Measurements from ENCODE around the gene ARMC7. TPM values are rescaled to one million over a fixed set of nuclear protein-coding genes. Genes with fewer than 3 reads are reported as not detected.

The ARMC7 gene
- total and polyA plus RNA-seq, 2 of the 13 experiments (the other 11 are each of a cell fraction or from before 2014, with no cell fraction given): 3.9 to 4.2 TPM

DNA sequence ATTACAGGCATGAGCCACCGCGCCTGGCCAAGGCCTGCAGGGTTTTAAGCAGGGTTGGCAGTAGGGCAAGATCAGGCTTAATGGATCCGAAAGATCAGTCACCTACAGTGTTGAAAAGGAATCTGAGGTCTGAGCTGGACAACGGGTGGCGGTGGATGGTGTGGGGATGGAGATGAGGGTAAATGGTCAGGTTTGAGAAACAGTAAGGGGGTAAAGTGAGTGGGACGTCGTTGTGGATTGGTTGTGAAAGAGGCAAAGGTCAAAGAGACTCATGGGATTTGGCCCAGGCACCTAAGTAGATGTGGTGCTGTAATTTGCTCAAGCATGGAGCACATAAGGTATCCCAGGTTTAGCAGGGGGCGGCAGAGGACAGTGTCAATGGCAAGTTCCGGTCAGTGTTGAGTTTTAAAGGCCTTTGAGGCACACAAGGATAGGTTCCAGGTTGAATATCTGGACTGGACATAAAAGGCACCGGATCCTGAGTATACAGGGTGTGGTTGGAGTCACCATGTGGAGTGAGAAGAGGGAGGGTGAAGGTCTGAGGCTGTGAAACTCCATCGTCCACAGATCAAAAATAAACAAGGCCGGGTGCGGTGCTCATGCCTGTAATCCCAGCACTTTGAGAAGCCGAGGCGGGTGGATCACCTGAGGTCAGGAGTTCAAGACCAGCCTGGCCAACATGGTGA is 23.1 kb upstream of the ARMC7 start (continued):
- TF ChIP-seq, protein P1, sequence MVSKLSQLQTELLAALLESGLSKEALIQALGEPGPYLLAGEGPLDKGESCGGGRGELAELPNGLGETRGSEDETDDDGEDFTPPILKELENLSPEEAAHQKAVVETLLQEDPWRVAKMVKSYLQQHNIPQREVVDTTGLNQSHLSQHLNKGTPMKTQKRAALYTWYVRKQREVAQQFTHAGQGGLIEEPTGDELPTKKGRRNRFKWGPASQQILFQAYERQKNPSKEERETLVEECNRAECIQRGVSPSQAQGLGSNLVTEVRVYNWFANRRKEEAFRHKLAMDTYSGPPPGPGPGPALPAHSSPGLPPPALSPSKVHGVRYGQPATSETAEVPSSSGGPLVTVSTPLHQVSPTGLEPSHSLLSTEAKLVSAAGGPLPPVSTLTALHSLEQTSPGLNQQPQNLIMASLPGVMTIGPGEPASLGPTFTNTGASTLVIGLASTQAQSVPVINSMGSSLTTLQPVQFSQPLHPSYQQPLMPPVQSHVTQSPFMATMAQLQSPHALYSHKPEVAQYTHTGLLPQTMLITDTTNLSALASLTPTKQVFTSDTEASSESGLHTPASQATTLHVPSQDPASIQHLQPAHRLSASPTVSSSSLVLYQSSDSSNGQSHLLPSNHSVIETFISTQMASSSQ (IDR thresholded peaks at IDR 0.05; ENCODE audit: low read depth): no peak
- TF ChIP-seq, protein P1 (CRISPR knock-in tag; IDR thresholded peaks at IDR 0.05; ENCODE audit: borderline replicate concordance): no peak
- TF ChIP-seq, protein P2, sequence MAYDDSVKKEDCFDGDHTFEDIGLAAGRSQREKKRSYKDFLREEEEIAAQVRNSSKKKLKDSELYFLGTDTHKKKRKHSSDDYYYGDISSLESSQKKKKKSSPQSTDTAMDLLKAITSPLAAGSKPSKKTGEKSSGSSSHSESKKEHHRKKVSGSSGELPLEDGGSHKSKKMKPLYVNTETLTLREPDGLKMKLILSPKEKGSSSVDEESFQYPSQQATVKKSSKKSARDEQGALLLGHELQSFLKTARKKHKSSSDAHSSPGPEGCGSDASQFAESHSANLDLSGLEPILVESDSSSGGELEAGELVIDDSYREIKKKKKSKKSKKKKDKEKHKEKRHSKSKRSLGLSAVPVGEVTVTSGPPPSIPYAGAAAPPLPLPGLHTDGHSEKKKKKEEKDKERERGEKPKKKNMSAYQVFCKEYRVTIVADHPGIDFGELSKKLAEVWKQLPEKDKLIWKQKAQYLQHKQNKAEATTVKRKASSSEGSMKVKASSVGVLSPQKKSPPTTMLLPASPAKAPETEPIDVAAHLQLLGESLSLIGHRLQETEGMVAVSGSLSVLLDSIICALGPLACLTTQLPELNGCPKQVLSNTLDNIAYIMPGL (CRISPR knock-in tag; IDR thresholded peaks at IDR 0.05; ENCODE audit: borderline replicate concordance in 1 of 2, low read depth in 1 of 2): no peak
- TF ChIP-seq HHEX (CRISPR knock-in tag; IDR thresholded peaks at IDR 0.05): no peak
- TF ChIP-seq, protein P3, sequence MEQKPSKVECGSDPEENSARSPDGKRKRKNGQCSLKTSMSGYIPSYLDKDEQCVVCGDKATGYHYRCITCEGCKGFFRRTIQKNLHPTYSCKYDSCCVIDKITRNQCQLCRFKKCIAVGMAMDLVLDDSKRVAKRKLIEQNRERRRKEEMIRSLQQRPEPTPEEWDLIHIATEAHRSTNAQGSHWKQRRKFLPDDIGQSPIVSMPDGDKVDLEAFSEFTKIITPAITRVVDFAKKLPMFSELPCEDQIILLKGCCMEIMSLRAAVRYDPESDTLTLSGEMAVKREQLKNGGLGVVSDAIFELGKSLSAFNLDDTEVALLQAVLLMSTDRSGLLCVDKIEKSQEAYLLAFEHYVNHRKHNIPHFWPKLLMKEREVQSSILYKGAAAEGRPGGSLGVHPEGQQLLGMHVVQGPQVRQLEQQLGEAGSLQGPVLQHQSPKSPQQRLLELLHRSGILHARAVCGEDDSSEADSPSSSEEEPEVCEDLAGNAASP (CRISPR knock-in tag; IDR thresholded peaks at IDR 0.05; ENCODE audit: borderline replicate concordance): peak; percentile 71
- TF ChIP-seq, protein P4, sequence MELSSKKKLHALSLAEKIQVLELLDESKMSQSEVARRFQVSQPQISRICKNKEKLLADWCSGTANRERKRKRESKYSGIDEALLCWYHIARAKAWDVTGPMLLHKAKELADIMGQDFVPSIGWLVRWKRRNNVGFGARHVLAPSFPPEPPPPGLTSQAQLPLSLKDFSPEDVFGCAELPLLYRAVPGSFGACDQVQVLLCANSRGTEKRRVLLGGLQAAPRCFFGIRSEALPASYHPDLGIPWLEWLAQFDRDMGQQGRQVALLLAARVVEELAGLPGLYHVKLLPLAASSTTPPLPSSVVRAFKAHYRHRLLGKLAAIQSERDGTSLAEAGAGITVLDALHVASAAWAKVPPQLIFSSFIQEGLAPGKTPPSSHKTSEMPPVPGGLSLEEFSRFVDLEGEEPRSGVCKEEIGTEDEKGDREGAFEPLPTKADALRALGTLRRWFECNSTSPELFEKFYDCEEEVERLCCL (CRISPR knock-in tag; IDR thresholded peaks at IDR 0.05; ENCODE audit: borderline replicate concordance): 0 out of 2 replicates have a peak, but pooled peaks have one; percentile 12
- no peak for TF ChIP-seq TMF1 (CRISPR knock-in tag; IDR thresholded peaks at IDR 0.05; ENCODE audit: low read depth)
- TF ChIP-seq SMARCE1 (IDR thresholded peaks at IDR 0.05; ENCODE audit: borderline replicate concordance): no peak
- TF ChIP-seq, protein P5, sequence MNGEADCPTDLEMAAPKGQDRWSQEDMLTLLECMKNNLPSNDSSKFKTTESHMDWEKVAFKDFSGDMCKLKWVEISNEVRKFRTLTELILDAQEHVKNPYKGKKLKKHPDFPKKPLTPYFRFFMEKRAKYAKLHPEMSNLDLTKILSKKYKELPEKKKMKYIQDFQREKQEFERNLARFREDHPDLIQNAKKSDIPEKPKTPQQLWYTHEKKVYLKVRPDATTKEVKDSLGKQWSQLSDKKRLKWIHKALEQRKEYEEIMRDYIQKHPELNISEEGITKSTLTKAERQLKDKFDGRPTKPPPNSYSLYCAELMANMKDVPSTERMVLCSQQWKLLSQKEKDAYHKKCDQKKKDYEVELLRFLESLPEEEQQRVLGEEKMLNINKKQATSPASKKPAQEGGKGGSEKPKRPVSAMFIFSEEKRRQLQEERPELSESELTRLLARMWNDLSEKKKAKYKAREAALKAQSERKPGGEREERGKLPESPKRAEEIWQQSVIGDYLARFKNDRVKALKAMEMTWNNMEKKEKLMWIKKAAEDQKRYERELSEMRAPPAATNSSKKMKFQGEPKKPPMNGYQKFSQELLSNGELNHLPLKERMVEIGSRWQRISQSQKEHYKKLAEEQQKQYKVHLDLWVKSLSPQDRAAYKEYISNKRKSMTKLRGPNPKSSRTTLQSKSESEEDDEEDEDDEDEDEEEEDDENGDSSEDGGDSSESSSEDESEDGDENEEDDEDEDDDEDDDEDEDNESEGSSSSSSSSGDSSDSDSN (CRISPR knock-in tag; IDR thresholded peaks at IDR 0.05): peak; percentile 56; the same call in 1 of the 2 replicates
- TF ChIP-seq ZZZ3 (CRISPR knock-in tag; IDR thresholded peaks at IDR 0.05; ENCODE audit: borderline replicate concordance): 0 out of 2 replicates have a peak, but pooled peaks have one; percentile 74
- no peak for TF ChIP-seq MED8 (CRISPR knock-in tag; IDR thresholded peaks at IDR 0.05; ENCODE audit: insufficient replicate concordance)
- TF ChIP-seq PTBP1 (IDR thresholded peaks at IDR 0.05; ENCODE audit: low read depth, low read length, poor library complexity, severe bottlenecking): no peak
